Left colon (tissue), 2 donors: Measurements from ENCODE around the gene CYTH4. TPM values are rescaled to one million over a fixed set of nuclear protein-coding genes. Genes with fewer than 3 reads are reported as not detected.

Source experiments
- ATAC-seq: fragments of 200-7000 bp; cut with Tn5 transposase; one replicate; pipeline ENCODE4 v1.9.1; 2020; ENCODE audit warnings: mild to moderate bottlenecking, moderate library complexity
- DNase-seq, 2 donors: peaks; one replicate each; pipeline ENCODE4 v3.0.0-alpha.2; 2020
- intact Hi-C, 2 donors: fragments of 100-400 bp; cut with DNase I in 1 of 2; cut with micrococcal nuclease in 1 of 2; formaldehyde crosslinking; loops; one replicate each; pipeline versions ENCODE4 v1.11.2 to v1.14.0; 2022; cut with DNase I, micrococcal nuclease
- total RNA-seq, 2 donors: library from RNA; stranded (reverse); fragmentation: NEBNext Ultra II Directional; extraction: Animal tissue kit (Norgen Biotek cat#: 25700); gene quantifications; one replicate each; pipeline ENCODE4 v1.2.1, GENCODE V29; 2021
- donor health status: DM: no; HTN: no; CAD: no.
- donor health status: DM: yes; HTN: yes; CAD: no.

The CYTH4 gene
- total RNA-seq, 2 donors from 2014 or later, result 2.6 to 10.4 TPM

DNA sequence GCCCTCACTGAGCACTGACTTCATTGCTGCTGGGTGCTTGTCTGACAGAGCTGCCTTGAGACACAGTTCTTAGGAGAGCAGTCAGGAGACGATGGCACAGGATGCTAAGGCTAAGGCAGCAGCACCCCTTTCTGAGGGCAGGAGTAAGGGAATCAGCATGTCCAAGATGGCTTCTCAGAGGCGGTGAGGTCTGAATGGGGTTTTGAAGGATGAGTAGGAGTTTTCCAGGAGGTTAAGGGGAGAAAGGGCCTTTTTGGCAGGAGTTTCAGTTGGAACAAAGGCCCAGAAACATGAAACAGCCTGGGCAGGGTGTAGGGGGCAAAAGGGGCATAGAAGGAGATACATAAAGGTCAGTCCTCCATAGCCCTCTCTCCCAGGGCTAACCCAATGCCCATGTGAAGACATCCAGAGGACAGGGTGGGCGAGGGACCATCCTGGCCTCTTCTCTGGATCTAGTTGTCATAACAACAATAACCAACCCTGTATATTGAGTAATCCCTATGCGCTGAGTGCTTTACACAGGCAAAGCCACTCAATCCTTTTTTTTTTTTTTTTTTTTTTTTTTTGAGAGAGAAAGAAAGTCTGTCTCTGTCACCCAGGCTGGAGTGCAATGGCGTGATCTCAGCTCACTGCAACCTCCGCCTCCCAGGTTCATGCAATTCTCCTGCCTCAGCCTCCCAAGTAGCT is 19.0 kb downstream of the CYTH4 start:
- ATAC-seq, result no peak

DNA sequence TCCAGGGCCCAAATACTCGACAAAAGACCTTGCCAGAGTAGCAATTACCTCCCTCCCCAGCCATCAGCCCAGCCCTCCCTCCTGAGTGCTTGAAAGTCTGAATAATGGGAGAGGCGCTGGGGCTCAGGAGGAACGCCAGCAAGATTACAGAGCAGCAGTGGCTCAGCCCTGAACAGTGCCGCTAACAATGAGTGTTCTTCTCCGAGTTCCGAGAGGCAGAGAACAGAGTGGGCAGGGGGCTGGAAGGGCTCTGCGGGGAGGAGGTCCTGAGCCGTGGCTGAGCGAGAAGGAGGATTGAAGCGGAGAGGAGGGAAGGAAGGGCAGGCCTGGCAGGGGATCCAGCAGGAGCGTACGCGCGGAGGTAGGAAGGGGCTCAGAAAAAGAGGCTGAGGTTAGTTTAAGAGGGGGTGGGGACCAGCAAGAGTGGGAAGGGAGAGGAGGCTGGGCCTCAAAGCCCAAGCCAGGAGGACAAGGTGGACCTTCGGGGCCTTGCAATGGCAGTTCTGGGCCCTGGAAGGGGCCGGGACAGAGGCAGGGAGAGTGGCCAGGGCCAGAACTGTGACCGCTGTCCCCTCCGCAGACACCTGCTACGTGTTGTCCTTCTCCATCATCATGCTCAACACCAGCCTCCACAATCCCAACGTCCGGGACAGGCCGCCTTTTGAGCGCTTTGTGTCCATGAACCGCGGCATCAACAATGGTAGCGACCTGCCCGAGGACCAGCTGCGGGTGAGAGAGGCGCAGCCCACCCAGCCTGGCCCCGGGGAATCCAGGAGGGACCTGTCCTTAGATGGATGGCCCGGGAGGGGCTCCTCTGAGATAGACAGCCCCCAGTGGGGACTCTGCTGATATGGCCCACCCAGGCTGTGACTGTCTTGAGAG is 20.6 kb downstream of the CYTH4 start:
- ATAC-seq (no peak), DNase-seq (no peak)
- intact Hi-C loops, result no loop called here

More for the DNA sequence above, 19.0 kb downstream of the CYTH4 start:
- intact Hi-C loops, result no loop called here
- no peak for DNase-seq

DNA sequence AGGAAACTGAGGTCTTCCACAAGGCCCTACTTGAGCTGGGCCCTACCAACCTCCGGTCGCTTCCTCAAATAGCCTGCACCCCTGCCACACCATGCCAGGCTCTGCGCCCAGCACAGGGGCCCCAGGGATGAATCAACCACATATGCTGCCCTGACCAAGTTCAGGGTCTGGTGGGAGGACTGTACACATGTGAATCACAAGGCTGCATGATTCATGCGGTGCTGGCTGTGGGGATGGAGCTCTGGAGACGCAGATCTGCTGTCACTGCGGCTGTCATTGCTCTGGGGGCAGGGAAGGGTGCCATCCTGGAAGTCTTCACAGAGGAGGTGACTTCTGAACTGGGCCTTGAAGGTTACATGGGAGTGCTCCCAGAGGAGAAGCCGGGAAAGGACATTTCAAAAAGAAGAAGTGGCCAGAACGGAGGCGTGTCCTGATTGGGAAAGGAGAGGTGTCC is 21.5 kb downstream of the CYTH4 start:
- DNase-seq, result no peak
- peak; percentile 12 for ATAC-seq
- intact Hi-C loops, result no loop called here

GRCh38 chr22:37304595-37305343 is 22.5 kb downstream of the CYTH4 start:
- ATAC-seq (no peak), DNase-seq (no peak)
- intact Hi-C loops, result no loop called here

DNA sequence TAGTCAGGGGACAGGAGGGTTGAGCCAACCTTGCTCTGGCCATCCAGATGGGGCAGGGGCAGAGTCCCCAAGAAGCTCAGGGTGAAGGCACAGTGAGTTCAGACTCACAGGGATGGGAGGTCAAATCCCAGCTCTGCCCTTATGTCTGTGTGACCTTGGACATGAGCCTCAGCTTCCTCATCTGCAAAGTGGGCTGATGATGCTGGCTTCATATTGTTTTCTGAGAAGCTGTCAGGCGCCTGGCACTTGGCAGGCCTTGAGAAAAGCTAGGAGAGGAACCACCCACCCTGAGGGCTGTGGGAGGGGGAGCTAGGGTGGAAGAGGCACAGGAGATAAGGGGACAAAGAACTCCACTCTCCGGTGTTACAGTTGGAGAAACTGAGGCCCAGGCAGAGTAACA is 23.6 kb downstream of the CYTH4 start:
- DNase-seq (no peak), ATAC-seq (no peak)
- intact Hi-C loops, result no loop called here

DNA sequence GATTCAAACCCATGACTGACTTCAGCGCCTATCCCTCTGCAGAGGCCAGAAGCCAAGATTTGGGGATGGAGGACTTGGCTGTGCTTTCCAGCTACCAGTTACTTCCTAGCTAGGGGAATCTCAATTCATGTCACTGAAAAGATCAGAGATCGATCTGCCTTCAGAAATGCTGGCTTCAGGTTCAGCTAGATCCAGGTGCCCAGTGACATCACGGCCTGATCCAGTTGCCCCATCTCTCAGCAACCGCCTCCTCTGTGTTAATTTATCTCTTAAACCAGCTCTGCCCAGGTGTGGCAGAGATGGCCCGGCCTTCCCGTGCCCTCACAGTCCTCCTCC is 24.2 kb downstream of the CYTH4 start:
- ATAC-seq, result no peak
- no peak for DNase-seq
- intact Hi-C loops, result no loop called here

DNA sequence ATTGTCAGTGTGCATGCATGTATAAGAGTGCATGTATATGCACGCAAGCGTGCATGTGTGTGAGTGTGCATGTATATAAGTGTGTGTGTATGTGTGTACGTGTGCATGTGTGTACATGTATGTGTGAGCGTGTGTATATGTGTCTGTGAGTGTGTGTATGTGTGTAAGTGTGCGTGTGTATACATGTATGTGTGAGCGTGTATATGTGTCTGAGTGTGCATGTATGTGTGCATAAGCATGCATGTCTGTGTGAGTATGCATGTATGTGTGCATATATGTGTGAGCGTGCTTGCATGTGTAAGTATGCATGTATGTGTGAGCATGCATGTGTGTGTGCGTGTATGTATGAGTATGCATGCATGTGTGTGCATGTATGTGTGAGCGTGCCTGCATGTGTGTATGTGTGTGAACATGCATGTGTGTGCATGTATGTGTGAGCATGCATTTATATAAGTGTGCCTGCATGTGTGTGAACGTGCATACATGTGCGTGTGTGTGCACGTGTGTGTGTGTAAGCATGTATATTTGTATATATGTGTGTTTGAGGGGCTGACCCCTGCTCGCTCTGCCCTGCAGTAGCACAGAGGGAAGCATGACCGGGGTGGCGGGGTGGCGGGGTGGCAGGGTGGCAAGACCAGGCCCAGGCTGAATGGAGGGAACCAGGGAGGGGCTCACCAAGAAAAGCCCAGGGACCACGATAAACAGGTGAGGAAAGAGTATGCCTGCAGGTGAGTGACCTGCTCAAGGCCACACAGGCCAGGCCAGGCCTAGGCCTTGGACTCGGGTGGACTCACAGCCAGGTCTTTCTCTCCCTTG is 26.3 kb downstream of the CYTH4 start:
- intact Hi-C loops, result no loop called here
- DNase-seq (no peak), ATAC-seq (no peak)

- ATAC-seq (peak; percentile 41), DNase-seq (peak in 1 of 2 donors; percentile 22)
Observed at GRCh38 chr22:37309211-37310074, 27.1 kb downstream of the CYTH4 start.

DNA sequence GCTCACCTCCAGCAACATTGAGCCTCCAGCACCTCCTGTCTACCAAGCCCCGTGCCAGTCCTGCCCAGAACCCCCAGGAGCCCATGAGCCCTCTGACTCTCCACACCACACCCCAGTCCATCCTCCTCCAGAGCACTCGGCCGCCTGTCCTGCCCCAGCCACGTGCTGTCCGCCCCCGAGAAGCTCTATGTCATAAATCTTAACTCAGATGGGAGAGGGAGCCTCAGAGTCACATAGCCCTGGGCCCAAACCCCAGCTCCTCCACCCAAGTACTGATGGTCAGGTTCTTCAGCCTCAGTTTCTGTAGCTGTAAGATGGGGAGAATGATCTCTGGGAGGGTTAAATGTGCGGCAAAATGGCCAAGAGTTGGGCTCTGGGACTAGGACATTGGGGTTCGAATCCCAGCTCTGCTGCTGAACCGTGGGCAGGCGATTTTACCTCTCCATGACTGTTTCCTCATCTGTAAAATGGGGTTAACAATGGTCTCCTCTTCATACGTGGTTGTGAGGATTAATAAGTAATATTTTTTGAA is 27.8 kb downstream of the CYTH4 start:
- intact Hi-C loops, result loop anchor here (10.0 kb wide), 1 partner anchor 125 kb away; no protein-coding TSS in a partner anchor
- DNase-seq (no peak), ATAC-seq (no peak)

More at GRCh38 chr22:37309211-37310074, 27.1 kb downstream of the CYTH4 start:
- intact Hi-C loops, result loop anchor here (10.0 kb wide), 1 partner anchor 125 kb away; no protein-coding TSS in a partner anchor

GRCh38 chr22:37310815-37311595 is 28.7 kb downstream of the CYTH4 start:
- ATAC-seq (peak; percentile 15), DNase-seq (peak in 1 of 2 donors; percentile 52)
- intact Hi-C loops, result loop anchor here (10.0 kb wide), 1 partner anchor 124 kb away; no protein-coding TSS in a partner anchor

GRCh38 chr22:37311761-37312312 is 29.5 kb downstream of the CYTH4 start:
- intact Hi-C loops, result loop anchor here (10.0 kb wide), 1 partner anchor 123 kb away; no protein-coding TSS in a partner anchor
- ATAC-seq (no peak), DNase-seq (no peak)

GRCh38 chr22:37312549-37313183 is 30.4 kb downstream of the CYTH4 start:
- intact Hi-C loops, result loop anchor here (10.0 kb wide), 1 partner anchor 122 kb away; no protein-coding TSS in a partner anchor
- ATAC-seq (no peak), DNase-seq (no peak)

- DNase-seq (no peak), ATAC-seq (no peak)
- intact Hi-C loops, result loop anchor here (10.0 kb wide), 1 partner anchor 121 kb away; no protein-coding TSS in a partner anchor
Observed at GRCh38 chr22:37313376-37314314, 31.3 kb downstream of the CYTH4 start.

- ATAC-seq (no peak), DNase-seq (no peak)
- intact Hi-C loops, result loop anchor here (10.0 kb wide), 1 partner anchor 120 kb away; no protein-coding TSS in a partner anchor
Observed at GRCh38 chr22:37314315-37315074, 32.2 kb downstream of the CYTH4 start.
